IMR-90 (cell line): ENCODE results near the gene THADA. TPM values are rescaled to one million over a fixed set of nuclear protein-coding genes. Genes with fewer than 3 reads are reported as not detected.

Source experiments
- ATAC-seq: fragments of 200-7000 bp; cut with Tn5 transposase; 2 replicates; pipeline ENCODE4 v1.9.1; 2020; ENCODE audit warnings: low read depth, mild to moderate bottlenecking, moderate library complexity
- BruUV-seq: library from RNA; stranded (reverse); fragments of 400-500 nt; replicated peaks from 2 replicates; lab custom pipeline; 2021; lab: Mats Ljungman, UMichigan
- CTCF ChIA-PET: fragments of 300-600 bp; formaldehyde crosslinking; extraction: SDS; loops from one replicate; lab custom pipeline; 2021; ENCODE audit warnings: antibody characterized with exemption; lab: Yijun Ruan, JAX
- POLR2A ChIA-PET: fragments of 300-600 bp; sonication (Branson Sonifier 250); formaldehyde crosslinking; loops from one replicate; lab custom pipeline; 2022; ENCODE audit warnings: antibody characterized with exemption; ENCODE audit not compliant: unreplicated experiment; lab: Charles Lee
- DNase-seq: peaks from one replicate; pipeline ENCODE4 v3.0.0; 2013
- H2AFZ ChIP-seq: replicated peaks from 2 replicates; pipeline ENCODE3; 2013; ENCODE audit warnings: low read length, mild to moderate bottlenecking; ENCODE audit not compliant: poor library complexity
- H2AK5ac ChIP-seq: 2 replicates; pipeline ENCODE4 v1.6.1; 2013; ENCODE audit warnings: low read depth, low read length, inconsistent platforms
- H2AK9ac ChIP-seq: replicated peaks from 2 replicates; pipeline ENCODE3; 2013; ENCODE audit warnings: mild to moderate bottlenecking, low read depth, low read length, moderate library complexity; ENCODE audit not compliant: poor library complexity
- H2BK120ac ChIP-seq: 2 replicates; pipeline ENCODE4 v1.6.1; 2013; ENCODE audit warnings: low read depth, low read length, inconsistent platforms
- H2BK15ac ChIP-seq: 3 replicates; pipeline ENCODE4 v1.6.1; 2013; ENCODE audit warnings: low read depth, low read length, inconsistent platforms
- H2BK20ac ChIP-seq: 2 replicates; pipeline ENCODE4 v1.6.1; 2013; ENCODE audit warnings: low read depth, mild to moderate bottlenecking, inconsistent platforms, low read length, moderate library complexity
- H2BK5ac ChIP-seq: 2 replicates; pipeline ENCODE4 v1.6.1; 2013; ENCODE audit warnings: mild to moderate bottlenecking, low read depth, low read length, inconsistent platforms; ENCODE audit not compliant: poor library complexity, severe bottlenecking
- H3K14ac ChIP-seq: replicated peaks from 2 replicates; pipeline ENCODE4 v1.6.1; 2013; ENCODE audit warnings: low read depth, low read length, inconsistent platforms
- H3K18ac ChIP-seq: 2 replicates; pipeline ENCODE4 v1.6.1; 2013; ENCODE audit warnings: low read depth, low read length, control low read depth
- H3K23ac ChIP-seq: 2 replicates; pipeline ENCODE4 v1.6.1; 2013; ENCODE audit warnings: low read depth, low read length, inconsistent platforms
- H3K27ac ChIP-seq: 2 replicates; pipeline ENCODE4 v1.5.1; 2013; ENCODE audit warnings: mild to moderate bottlenecking, control low read depth, low read length; ENCODE audit not compliant: insufficient read depth
- H3K27me3 ChIP-seq: 2 replicates; pipeline ENCODE4 v1.6.1; 2013; ENCODE audit warnings: low read length; ENCODE audit not compliant: control insufficient read depth, insufficient read depth
- H3K36me3 ChIP-seq: 2 replicates; pipeline ENCODE4 v1.6.1; 2013; ENCODE audit warnings: low read length, mixed read lengths; ENCODE audit not compliant: control insufficient read depth, insufficient read depth
- H3K4ac ChIP-seq: 2 replicates; pipeline ENCODE4 v1.6.1; 2013; ENCODE audit warnings: low read depth, low read length, inconsistent platforms
- H3K4me1 ChIP-seq: 2 replicates; pipeline ENCODE4 v1.6.1; 2013; ENCODE audit warnings: low read length, mixed read lengths; ENCODE audit not compliant: control insufficient read depth, insufficient read depth
- H3K4me2 ChIP-seq: 2 replicates; pipeline ENCODE4 v1.6.1; 2013; ENCODE audit warnings: low read depth, mild to moderate bottlenecking, control low read depth, low read length, moderate library complexity
- H3K4me3 ChIP-seq: 2 replicates; pipeline ENCODE4 v1.5.1; 2013; ENCODE audit warnings: low read depth, mild to moderate bottlenecking, control low read depth, low read length, moderate library complexity; ENCODE audit not compliant: insufficient read depth
- H3K56ac ChIP-seq: 2 replicates; pipeline ENCODE4 v1.6.1; 2013; ENCODE audit warnings: low read length, inconsistent platforms; ENCODE audit not compliant: insufficient read depth; ENCODE audit errors: extremely low read depth
- H3K79me1 ChIP-seq, 2 experiments: 2 replicates each; pipeline ENCODE4 v1.6.1; 2013; ENCODE audit warnings: low read length in 2 of 2, inconsistent platforms in 1 of 2, low read depth in 1 of 2
- H3K9ac ChIP-seq: 2 replicates; pipeline ENCODE4 v1.6.1; 2013; ENCODE audit warnings: low read depth, low read length, control low read depth
- H3K9me1 ChIP-seq: 2 replicates; pipeline ENCODE4 v1.6.1; 2013; ENCODE audit warnings: low read length, inconsistent platforms; ENCODE audit not compliant: insufficient read depth
- H3K9me3 ChIP-seq: 2 replicates; pipeline ENCODE4 v1.6.1; 2013; ENCODE audit warnings: low read length; ENCODE audit not compliant: control insufficient read depth, insufficient read depth
- H4K20me1 ChIP-seq: 2 replicates; pipeline ENCODE4 v1.6.1; 2013; ENCODE audit warnings: low read length, inconsistent platforms; ENCODE audit not compliant: insufficient read depth
- H4K5ac ChIP-seq: 2 replicates; pipeline ENCODE4 v1.6.1; 2013; ENCODE audit warnings: mild to moderate bottlenecking, low read depth, low read length, control low read depth
- H4K8ac ChIP-seq, 2 experiments: 2 replicates each; pipeline ENCODE4 v1.6.1; 2013; ENCODE audit warnings: low read depth in 2 of 2, low read length in 2 of 2, control low read depth in 1 of 2, inconsistent platforms in 1 of 2
- H4K91ac ChIP-seq: 2 replicates; pipeline ENCODE4 v1.6.1; 2013; ENCODE audit warnings: low read depth, low read length, inconsistent platforms; ENCODE audit not compliant: insufficient read depth
- BHLHE40 ChIP-seq: fragments of 150-350 bp; IDR thresholded peaks from 2 replicates; pipeline ENCODE4 v1.6.1; 2016; ENCODE audit warnings: mild to moderate bottlenecking, low read depth, low read length
- CEBPB ChIP-seq: IDR thresholded peaks from 2 replicates; pipeline ENCODE4 v1.6.1; 2012; ENCODE audit warnings: low read depth, low read length, improper control_type of control experiment
- CHD1 ChIP-seq: IDR thresholded peaks from 2 replicates; pipeline ENCODE4 v1.6.1; 2012; ENCODE audit warnings: low read depth, low read length, improper control_type of control experiment
- FOS ChIP-seq: fragments of 150-350 bp; IDR thresholded peaks from 2 replicates; pipeline ENCODE4 v1.6.1; 2016; ENCODE audit warnings: low read depth, low read length
- MAFK ChIP-seq: IDR thresholded peaks from 2 replicates; pipeline ENCODE4 v1.6.1; 2012; ENCODE audit warnings: low read depth, low read length, improper control_type of control experiment
- MAZ ChIP-seq: IDR thresholded peaks from 2 replicates; pipeline ENCODE4 v1.6.1; 2012; ENCODE audit warnings: low read depth, mild to moderate bottlenecking, low read length, improper control_type of control experiment, moderate library complexity, borderline replicate concordance
- MXI1 ChIP-seq: IDR thresholded peaks from 2 replicates; pipeline ENCODE4 v1.6.1; 2012; ENCODE audit warnings: low read depth, mild to moderate bottlenecking, low read length, moderate library complexity, borderline replicate concordance
- NFE2L2 ChIP-seq: fragments of 150-350 bp; IDR thresholded peaks from 2 replicates; pipeline ENCODE4 v1.6.1; 2016; ENCODE audit warnings: low read depth, mild to moderate bottlenecking, low read length
- POLR2A ChIP-seq: IDR thresholded peaks from 2 replicates; pipeline ENCODE4 v1.6.1; 2012; ENCODE audit warnings: mild to moderate bottlenecking, low read depth, low read length
- RAD21 ChIP-seq: IDR thresholded peaks from 2 replicates; pipeline ENCODE4 v1.6.1; 2012; ENCODE audit warnings: low read length, improper control_type of control experiment
- RCOR1 ChIP-seq: IDR thresholded peaks from 2 replicates; pipeline ENCODE4 v1.6.1; 2012; ENCODE audit warnings: mild to moderate bottlenecking, low read length, improper control_type of control experiment; ENCODE audit not compliant: insufficient replicate concordance
- RFX5 ChIP-seq: IDR thresholded peaks from 2 replicates; pipeline ENCODE4 v1.8.0; 2012; ENCODE audit warnings: low read depth, mild to moderate bottlenecking, low read length, moderate library complexity
- SMC3 ChIP-seq: fragments of 150-350 bp; IDR thresholded peaks from 2 replicates; pipeline ENCODE4 v1.6.1; 2016; ENCODE audit warnings: low read depth, mild to moderate bottlenecking, antibody characterized with exemption, low read length, moderate library complexity
- WGBS, 2 experiments: methylation state at CpG; one replicate each; pipeline versions ENCODE4 v1.1.5 to v1.1.7; 2013; ENCODE audit warnings: missing lambda C conversion rate in 2 of 2; ENCODE audit not compliant: insufficient read length in 1 of 2; ENCODE audit errors: extremely low coverage in 2 of 2; 5-methylcytosine and 5-hydroxymethylcytosine counted together
- dilution Hi-C: fragments of 300-500 bp; cut with HindIII; formaldehyde crosslinking; loops from one replicate; pipeline ENCODE4 v1.14.3; 2018; ENCODE audit warnings: low sequenced_read_pairs; ENCODE audit not compliant: unreplicated experiment
- in situ Hi-C: fragments of 300-500 bp; cut with MboI; formaldehyde crosslinking; loops from 3 replicates; pipeline ENCODE4 v1.14.3; 2019; ENCODE audit warnings: low sequenced_read_pairs, inconsistent platforms, mixed read lengths
- intact Hi-C: fragments of 100-400 bp; cut with micrococcal nuclease; formaldehyde crosslinking; loops from 2 replicates; pipeline ENCODE4 v1.10.0; 2022
- polyA plus RNA-seq, 3 experiments: library from polyadenylated mRNA; depleted of rRNA; stranded (reverse); fragments of >200 nt; gene quantifications; 2 replicates each; pipeline ENCODE4 v1.2.3, GENCODE V29; 2012; ENCODE audit warnings: low replicate concordance in 1 of 3
- total RNA-seq: library from RNA; depleted of rRNA; stranded (reverse); fragments of >200 nt; gene quantifications from 2 replicates; pipeline ENCODE4 v1.2.3, GENCODE V29; 2012
- TF ChIP-seq, protein P1 (sequence below): conservative IDR thresholded peaks from 2 replicates; pipeline ENCODE4 v1.5.1; 2012; ENCODE audit warnings: mild to moderate bottlenecking, low read depth, low read length, improper control_type of control experiment
- TF ChIP-seq, protein P2 (sequence below): fragments of 150-350 bp; IDR thresholded peaks from 2 replicates; pipeline ENCODE4 v1.6.1; 2016; ENCODE audit warnings: low read depth, mild to moderate bottlenecking, low read length, moderate library complexity, borderline replicate concordance
- TF ChIP-seq, protein P3 (sequence below): fragments of 150-350 bp; IDR thresholded peaks from 2 replicates; pipeline ENCODE4 v1.6.1; 2017; ENCODE audit warnings: mild to moderate bottlenecking, antibody characterized with exemption, low read length, low read depth

THADA gene
- total and polyA plus RNA-seq, 2 of the 4 experiments (the other 2 are of a cell fraction), result 10.5 to 21.3 TPM

DNA sequence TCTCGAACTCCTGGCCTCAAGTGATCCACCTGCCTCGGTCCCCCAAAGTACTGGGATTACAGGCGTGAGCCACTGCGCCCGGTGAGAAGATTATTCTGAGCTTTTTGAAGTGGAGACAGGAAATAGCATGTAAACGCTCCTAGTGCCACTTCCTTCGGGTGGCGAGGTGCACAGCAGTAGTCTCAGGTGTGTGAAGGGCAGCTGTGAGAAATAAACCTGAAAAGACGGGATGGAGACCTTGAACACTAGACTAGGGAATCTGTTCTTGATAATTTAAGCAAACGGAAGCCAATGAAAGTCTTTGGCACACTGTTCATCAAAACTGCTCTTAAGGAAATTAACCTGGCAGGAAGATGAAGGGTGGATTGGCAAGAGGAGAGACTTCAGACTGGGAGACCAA lies 40.8 kb upstream of the THADA start:
- no peaks in the 10 kb centered on the region for H3K36me3 ChIP-seq
- H3K27me3 ChIP-seq, result peaks cover 14% of the 10 kb centered on the region
- H3K4me2 ChIP-seq, result peak overlapping the region; percentile 97
- peaks cover 7% of the 10 kb centered on the region; the same call in 1 of the 2 replicates for H3K4me1 ChIP-seq
- no peak overlapping the region for H2AK9ac ChIP-seq
- no peak overlapping the region for H3K18ac ChIP-seq
- peak overlapping the region; percentile 81; the same call in 1 of the 2 replicates for H3K4ac ChIP-seq
- peak overlapping the region in 1 of 2 experiments; percentile 56; a peak in 1 of 4 replicates for H4K8ac ChIP-seq
- ATAC-seq (no peak), DNase-seq (no peak)
- dilution Hi-C loops, result no loop called here
- H4K20me1 ChIP-seq, result no peaks in the 10 kb centered on the region
- no peaks in the 10 kb centered on the region for H3K9me3 ChIP-seq
- WGBS, 2 experiments, result 64% methylated on average over 7 of the region's 10 CpGs; no CpG with 5 or more reads in 1 of the 2 experiments
- H3K79me1 ChIP-seq, result peaks cover 4 to 8% of the 10 kb centered on the region in 2 experiments; a peak in 2 of 4 replicates
- H3K4me3 ChIP-seq, result peak overlapping the region; percentile 73; the same call in 1 of the 2 replicates
- no peak overlapping the region for H2BK5ac ChIP-seq
- no peak overlapping the region for H3K56ac ChIP-seq
- in situ Hi-C loops, result loop anchor here (5.0 kb wide), 1 partner anchor 51 kb away; no protein-coding TSS in a partner anchor
- no peak overlapping the region for H2AK5ac ChIP-seq
- no peak overlapping the region for H2BK15ac ChIP-seq
- no TSS peak for BruUV-seq
- no peak overlapping the region for H3K14ac ChIP-seq
- H3K9me1 ChIP-seq, result peaks cover 4% of the 10 kb centered on the region; the same call in 1 of the 2 replicates
- peak overlapping the region; percentile 94 for H2AFZ ChIP-seq
- peak overlapping the region; percentile 35; the same call in 1 of the 2 replicates for H3K23ac ChIP-seq
- TF ChIP-seq RFX5 (no peak), RAD21 (no peak), CEBPB (no peak), MAFK (no peak), NFE2L2 (no peak), CHD1 (no peak), POLR2A (no peak), SMC3 (no peak), MXI1 (no peak), BHLHE40 (no peak), RCOR1 (no peak), FOS (no peak), MAZ (no peak)
- TF ChIP-seq, protein P1, sequence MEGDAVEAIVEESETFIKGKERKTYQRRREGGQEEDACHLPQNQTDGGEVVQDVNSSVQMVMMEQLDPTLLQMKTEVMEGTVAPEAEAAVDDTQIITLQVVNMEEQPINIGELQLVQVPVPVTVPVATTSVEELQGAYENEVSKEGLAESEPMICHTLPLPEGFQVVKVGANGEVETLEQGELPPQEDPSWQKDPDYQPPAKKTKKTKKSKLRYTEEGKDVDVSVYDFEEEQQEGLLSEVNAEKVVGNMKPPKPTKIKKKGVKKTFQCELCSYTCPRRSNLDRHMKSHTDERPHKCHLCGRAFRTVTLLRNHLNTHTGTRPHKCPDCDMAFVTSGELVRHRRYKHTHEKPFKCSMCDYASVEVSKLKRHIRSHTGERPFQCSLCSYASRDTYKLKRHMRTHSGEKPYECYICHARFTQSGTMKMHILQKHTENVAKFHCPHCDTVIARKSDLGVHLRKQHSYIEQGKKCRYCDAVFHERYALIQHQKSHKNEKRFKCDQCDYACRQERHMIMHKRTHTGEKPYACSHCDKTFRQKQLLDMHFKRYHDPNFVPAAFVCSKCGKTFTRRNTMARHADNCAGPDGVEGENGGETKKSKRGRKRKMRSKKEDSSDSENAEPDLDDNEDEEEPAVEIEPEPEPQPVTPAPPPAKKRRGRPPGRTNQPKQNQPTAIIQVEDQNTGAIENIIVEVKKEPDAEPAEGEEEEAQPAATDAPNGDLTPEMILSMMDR, result no peak
- TF ChIP-seq, protein P2, sequence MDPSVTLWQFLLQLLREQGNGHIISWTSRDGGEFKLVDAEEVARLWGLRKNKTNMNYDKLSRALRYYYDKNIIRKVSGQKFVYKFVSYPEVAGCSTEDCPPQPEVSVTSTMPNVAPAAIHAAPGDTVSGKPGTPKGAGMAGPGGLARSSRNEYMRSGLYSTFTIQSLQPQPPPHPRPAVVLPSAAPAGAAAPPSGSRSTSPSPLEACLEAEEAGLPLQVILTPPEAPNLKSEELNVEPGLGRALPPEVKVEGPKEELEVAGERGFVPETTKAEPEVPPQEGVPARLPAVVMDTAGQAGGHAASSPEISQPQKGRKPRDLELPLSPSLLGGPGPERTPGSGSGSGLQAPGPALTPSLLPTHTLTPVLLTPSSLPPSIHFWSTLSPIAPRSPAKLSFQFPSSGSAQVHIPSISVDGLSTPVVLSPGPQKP, result no peak
- TF ChIP-seq, protein P3, sequence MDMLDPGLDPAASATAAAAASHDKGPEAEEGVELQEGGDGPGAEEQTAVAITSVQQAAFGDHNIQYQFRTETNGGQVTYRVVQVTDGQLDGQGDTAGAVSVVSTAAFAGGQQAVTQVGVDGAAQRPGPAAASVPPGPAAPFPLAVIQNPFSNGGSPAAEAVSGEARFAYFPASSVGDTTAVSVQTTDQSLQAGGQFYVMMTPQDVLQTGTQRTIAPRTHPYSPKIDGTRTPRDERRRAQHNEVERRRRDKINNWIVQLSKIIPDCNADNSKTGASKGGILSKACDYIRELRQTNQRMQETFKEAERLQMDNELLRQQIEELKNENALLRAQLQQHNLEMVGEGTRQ, result no peak
- H3K27ac ChIP-seq, result no peak overlapping the region
- H2BK120ac ChIP-seq, result no peak overlapping the region
- no peak overlapping the region for H4K91ac ChIP-seq
- peak overlapping the region; percentile 49; the same call in 1 of the 2 replicates for H2BK20ac ChIP-seq
- ChIA-PET CTCF (no interaction called here), POLR2A (no interaction called here)
- no peak overlapping the region; the same call in 1 of the 2 replicates for H4K5ac ChIP-seq
- H3K9ac ChIP-seq, result no peak overlapping the region; the same call in 1 of the 2 replicates
- intact Hi-C loops, result no loop called here
